ENCODE measurements around the gene TMEM63C. TPM values are rescaled to one million over a fixed set of nuclear protein-coding genes. Genes with fewer than 3 reads are reported as not detected.
"Not testable (repeated sequence)": the region's sequence is repeated elsewhere in the genome, so short reads cannot be mapped to it uniquely, and the experiment has no call there.

The TMEM63C gene
- total RNA-seq, 1 donor from 2014 or later: 0.92 TPM

GRCh38 chr14:77154421-77154820 is 27.2 kb upstream of the TMEM63C start:
- DNase-seq: peak; percentile 48

GRCh38 chr14:77155083-77155482 is 26.5 kb upstream of the TMEM63C start:
- DNase-seq: no peak

DNA sequence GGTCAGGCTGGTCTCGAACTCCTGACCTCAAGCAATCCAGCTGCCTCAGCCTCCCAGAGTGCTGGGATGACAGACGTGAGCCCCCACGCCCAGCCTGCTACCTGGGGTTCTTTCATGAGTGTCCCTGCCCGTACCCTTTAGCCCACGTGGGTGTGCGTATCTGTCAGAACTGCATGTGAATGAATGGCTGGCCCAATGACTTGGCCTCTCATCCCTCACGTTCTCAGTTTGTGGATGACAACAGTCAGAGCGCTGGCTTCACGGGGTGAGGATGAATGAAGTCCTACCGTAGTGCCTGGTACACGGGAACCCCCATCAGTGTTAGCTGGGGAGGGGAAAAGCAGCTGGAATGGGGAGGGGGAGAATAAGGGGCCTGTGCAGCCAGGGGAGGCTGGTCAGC is 23.9 kb upstream of the TMEM63C start:
- no peak for DNase-seq

- peak; percentile 84 for DNase-seq
Measured at GRCh38 chr14:77158175-77158881, 23.3 kb upstream of the TMEM63C start.

GRCh38 chr14:77158882-77159255 is 22.7 kb upstream of the TMEM63C start:
- no peak for DNase-seq

- no peak for DNase-seq
Measured at GRCh38 chr14:77161011-77161410, 20.6 kb upstream of the TMEM63C start.

GRCh38 chr14:77170045-77170444 is 11.6 kb upstream of the TMEM63C start:
- no peak for DNase-seq

- DNase-seq: no peak
Measured at GRCh38 chr14:77172916-77173315, 8.7 kb upstream of the TMEM63C start.

DNA sequence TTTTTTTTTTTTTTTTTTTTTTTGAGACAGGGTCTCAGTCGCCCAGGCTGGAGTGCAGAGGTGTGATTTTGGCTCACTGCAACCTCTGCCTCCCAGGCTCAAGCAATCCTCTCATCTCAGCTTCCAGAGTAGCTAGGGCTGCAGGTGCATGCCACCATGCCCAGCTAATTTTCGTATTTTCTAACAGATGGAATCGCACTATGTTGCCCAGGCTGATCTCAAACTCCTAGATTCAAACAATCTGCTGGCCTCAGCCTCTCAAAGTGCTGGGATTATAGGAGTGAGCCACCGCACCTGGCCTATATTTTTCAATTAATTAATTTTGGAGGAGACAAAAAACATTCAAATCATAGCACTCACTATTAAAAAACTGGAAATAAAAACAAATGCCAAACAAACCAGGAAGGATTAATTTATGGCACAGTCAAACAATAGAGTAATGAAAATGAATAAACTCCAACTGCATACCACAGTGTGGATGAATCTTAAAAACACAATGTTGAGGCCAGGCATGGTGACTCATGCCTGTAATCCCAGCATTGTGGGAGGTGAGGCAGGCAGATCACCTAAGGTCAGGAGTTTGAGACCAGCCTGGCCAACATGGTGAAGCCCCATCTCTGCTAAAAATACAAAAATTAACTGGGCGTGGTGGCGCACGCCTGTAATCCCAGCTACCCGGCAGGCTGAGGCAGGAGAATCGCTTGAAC is 7.5 kb upstream of the TMEM63C start:
- not testable (repeated sequence) for DNase-seq

GRCh38 chr14:77175843-77176242 is 5.8 kb upstream of the TMEM63C start:
- DNase-seq: no peak

- DNase-seq: no peak
Measured at GRCh38 chr14:77177702-77178101, 3.9 kb upstream of the TMEM63C start.

- DNase-seq: no peak
Measured at GRCh38 chr14:77178656-77179055, 2.9 kb upstream of the TMEM63C start.

DNA sequence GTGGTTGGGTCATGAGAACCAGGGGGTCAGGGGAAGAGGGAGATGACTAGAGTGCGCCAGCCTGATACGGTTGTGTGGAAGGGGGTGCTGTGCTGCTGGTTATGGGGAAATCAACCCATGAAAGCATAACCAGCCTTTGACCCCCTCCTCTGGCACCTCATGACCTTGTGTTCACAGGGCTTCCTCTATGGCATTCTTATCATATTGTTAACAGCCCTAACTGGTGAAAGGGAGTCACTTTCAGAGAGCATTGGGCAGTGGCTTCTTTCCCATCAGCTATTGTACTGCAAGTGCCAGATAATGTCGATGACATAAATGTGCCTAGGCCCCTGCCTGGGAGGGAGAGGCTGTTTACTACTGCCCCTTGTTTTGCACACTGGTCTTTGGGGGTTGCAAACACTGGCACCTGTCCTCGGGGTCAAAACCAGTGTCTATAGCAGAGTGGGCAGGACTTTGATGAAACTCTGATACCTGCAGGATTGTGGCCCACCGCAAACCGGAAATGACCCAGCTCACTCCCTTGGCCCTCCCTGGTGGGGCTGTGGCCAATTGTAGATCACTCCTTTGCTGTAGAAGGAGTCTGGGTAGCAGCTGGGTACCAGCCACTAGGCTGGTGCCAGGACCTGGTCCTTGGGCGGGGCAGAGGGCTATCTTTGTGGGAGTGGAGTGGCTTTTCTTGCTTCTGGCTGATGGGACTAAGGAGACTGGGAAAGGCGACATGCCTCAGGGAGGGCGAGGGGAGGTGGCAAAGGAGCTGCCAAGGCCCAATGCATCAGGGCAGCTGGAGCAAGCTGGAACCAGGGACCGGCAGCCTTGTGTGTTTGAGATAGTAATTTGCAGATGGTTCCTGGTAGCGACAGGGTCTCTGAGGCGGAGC is 634 bp upstream of the TMEM63C start:
- no peak for DNase-seq

DNA sequence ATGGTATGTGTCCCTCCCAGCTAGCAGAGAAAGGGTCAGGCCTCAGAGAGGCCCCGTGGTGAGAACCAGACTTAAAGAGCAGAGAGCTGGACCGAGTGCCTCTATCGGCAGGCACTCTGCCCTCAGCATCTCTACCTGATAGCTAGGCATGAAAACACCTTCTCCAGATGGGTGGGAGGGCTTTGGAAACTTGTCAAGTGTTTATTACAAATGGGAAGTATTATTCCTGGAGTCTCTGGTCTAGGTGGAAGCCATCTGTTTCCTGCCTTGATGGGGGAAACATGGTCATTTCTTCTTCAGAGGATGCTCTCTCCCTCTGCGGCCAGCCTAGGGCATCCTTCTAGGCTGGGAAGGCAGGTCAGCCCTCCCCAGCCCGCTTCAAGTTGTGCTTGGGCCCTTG is 2.3 kb downstream of the TMEM63C start:
- no peak for DNase-seq

GRCh38 chr14:77184396-77185092 is 2.9 kb downstream of the TMEM63C start:
- DNase-seq: no peak

DNA sequence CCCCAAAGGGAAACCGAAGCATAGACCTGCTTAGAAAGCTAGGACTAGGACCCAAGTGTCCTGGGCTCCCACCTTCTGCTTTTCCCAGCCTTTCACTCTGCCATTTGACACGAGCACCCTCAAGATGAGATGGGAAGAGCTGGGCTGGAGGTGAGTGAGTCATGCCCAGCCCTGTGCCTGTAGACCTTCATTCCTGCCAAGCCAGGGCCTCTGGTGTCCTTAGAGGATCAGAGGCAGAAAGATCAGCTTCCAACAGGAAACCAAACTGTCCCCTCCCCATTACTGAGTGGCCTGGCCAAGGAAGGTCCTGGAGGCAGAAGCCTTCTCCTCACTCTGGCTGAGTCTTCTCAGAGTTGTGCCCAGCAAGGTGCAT is 3.5 kb downstream of the TMEM63C start:
- no peak for DNase-seq

DNA sequence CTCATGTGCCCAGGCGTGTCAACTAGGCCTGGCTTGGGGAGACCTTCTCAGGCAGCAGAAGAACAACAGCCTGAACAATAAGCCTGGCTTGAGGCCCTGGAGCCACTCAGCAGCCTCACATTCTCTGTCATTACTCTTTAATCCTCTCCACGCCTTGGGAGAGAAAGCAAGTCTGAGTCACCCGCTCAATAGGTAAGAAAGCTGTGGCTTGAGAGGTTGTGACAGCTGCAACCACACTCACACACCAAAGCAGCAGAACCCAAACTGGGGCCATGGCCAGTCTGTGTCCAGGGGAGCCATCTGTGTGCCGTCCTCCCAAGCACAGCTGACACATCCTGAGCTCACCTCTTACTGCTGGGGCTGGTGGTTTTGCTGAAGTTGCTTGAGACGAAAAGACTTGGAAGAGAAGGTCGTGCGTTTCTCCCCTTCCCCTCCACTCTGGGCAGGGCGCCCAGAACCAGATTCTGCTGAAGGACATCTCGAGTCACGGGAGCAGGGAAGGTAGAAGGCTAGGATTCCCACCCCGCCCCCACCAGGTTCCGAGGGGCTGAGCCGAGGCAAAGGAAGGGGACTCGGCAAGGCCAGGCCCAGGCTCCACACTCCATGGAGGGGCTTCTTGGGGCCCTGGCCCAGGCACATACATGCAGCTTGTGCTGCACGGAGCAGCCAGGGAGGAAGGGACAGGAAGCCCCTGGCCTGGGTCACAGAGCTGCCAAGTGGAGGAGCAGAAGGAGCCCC is 5.5 kb downstream of the TMEM63C start:
- DNase-seq: peak; percentile 88

DNA sequence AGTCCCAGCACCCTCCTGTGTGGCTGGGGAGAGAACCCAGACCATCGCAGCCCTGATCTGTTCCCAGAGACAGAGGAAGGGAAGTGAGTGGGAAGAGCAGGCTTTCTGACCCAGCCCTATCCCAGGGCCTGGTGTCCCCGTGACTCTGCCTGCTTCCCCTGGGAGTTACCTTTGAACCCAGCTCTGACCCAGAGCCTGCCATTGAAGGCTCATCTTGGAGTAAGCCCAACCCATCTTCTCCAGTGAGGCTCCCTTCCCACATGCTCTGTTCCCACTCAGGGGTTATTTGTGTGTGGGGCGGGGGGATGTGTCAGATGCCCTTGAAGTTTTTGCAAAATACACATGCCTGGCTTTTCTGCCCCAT is 6.0 kb downstream of the TMEM63C start:
- no peak for DNase-seq

DNA sequence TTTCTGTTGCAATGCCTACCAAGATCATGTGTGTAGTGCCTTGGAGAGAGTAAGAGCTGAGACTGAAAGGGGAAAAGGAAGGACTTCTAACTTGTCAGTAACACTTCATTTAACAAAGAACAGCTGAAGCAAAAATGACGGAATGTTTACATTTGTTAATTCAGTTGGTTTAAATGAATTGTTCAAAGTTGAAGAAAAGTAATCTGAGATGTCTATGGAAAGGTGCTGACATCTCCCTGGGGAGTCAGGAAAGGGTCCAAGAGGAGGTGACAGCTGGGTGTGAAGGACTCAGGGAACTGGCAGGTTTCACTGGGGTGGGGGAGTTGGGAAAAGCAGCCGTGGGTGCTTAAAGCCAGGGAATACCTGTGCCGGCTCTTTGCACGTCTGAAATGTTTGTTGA is 7.9 kb downstream of the TMEM63C start:
- peak; percentile 24 for DNase-seq

GRCh38 chr14:77190977-77191376 is 9.4 kb downstream of the TMEM63C start:
- no peak for DNase-seq

DNA sequence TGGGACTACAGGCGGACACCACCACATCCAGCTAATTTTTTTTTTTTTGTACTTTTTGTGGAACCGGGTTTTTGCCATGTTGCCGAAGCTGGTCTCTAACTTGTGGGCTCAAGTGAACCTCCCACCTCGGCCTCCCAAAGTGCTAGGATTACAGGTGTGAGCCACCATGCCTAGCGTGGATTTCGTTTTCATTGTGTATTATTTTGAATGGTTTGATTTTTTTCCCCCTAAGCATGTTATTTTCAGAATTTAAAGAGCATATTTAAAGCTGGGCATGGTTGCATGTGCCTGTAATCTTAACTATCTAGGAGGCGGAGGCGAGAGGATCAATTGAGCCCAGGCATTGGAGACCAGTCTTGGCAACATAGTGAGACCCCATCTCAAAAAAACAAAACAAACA is 13.1 kb downstream of the TMEM63C start:
- DNase-seq: no peak

DNA sequence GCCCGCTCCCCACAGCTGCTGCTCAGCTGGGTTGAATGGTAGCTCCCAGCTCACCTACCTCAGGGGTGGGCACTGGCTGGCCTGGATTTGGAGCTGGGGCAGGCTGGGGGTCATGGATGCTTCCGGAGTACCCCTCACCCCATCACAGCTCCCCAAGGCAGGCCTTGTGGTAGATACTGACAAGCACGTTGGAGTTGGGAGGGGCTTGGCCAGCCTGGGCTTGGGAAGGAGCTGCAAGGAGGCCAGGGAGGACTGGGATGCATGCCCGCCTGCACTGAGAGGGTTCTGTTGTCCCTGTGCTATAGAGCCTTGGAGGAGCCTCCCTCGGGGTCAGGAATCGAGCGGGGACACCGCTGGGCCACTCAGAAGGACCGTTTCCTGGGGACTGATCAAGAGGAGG is 14.2 kb downstream of the TMEM63C start:
- DNase-seq: no peak
